GM11168 (cell line): ENCODE results near the gene CD84.
"Not testable (repeated sequence)": the region's sequence is repeated elsewhere in the genome, so short reads cannot be mapped to it uniquely, and the experiment has no call there.

Source experiments
- in situ Hi-C: fragments of 300-500 bp; cut with MboI; formaldehyde crosslinking; loops from one replicate; pipeline ENCODE4 v1.12.0; 2022; ENCODE audit warnings: low sequenced_read_pairs; ENCODE audit not compliant: unreplicated experiment

Gene CD84

DNA sequence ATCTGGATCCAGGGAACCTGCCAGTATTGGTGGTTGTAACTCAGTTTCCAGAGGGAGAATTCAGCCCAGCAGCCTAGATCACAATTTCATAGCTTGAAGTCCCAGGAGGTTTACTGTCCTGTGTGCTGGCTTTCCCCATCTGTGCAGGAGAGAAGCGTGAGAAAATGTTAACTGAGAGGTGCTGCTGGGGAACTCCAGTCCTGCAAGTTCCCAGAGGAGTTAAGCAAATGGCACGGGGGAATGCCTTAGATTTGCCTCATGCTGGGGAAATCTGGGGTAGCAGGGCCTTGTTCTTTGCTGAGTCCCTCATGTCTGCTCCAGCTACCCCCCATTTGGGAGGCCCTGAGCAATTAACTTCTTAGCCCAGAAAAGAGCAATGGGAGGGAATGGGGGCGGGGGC lies 31.1 kb downstream of the CD84 start:
- in situ Hi-C loops, result loop anchor here (5.0 kb wide), 1 partner anchor 59 kb away; no protein-coding TSS in a partner anchor

- in situ Hi-C loops, result loop anchor here (5.0 kb wide), 1 partner anchor 60 kb away; no protein-coding TSS in a partner anchor
These were observed 31.9 kb downstream of the CD84 start for GRCh38 chr1:160547422-160547821.

- in situ Hi-C loops, result loop anchor here (5.0 kb wide), 1 partner anchor 60 kb away; no protein-coding TSS in a partner anchor
These were observed 32.4 kb downstream of the CD84 start for GRCh38 chr1:160546942-160547341.

GRCh38 chr1:160544647-160545046 lies 34.6 kb downstream of the CD84 start:
- in situ Hi-C loops, result loop anchor here (5.0 kb wide), 1 partner anchor 63 kb away; no protein-coding TSS in a partner anchor

DNA sequence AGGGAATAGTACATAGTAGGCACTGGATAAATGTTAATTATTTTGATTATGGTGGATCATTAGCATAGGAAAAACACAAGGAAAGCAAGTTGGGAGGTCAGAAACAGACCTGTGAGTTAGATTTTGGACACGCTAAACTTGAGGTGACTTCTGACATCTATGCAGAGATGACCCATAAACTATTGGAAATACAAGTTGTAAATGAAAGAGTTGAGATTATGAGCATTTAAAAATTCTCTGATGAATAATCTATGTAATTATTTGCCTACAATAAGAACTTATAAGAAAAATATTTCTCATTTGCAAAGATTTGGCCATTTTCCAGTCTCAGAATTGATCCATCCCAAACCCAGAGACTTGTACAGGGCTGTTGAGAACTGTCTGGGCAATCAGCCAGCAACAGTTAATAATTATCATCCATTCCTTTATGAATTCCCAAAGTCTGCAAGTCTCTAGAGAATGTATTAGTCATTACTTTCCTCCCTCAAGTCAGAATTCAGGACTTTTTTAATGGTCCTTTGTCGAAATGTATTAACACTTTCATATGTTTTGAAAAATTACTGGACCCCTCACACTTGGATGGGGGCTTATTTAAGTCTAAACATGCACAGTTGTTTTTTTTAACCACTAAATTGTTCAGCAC lies 36.9 kb downstream of the CD84 start:
- in situ Hi-C loops, result no loop called here

- in situ Hi-C loops, result no loop called here
These were observed 37.5 kb downstream of the CD84 start for GRCh38 chr1:160541622-160542302.

DNA sequence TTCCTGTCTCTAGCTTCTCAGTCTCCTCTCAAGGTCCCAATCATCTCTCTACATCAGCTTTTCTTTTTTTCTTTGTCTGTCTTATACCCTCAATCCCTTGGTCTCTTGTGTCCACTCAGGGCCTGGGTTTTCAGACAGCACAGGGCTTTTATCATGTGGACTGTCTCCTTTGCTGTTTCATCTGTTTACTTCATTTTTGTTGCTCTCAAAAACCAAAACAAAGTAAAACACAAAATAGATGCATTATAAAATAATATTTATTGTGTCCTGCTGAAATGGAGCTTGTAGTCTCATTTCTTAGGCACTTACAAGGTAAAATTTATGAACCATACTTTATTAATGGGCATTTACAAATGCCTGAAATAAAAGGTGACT lies 38.5 kb downstream of the CD84 start:
- in situ Hi-C loops, result no loop called here

GRCh38 chr1:160539990-160540858 lies 39.1 kb downstream of the CD84 start:
- in situ Hi-C loops, result no loop called here

DNA sequence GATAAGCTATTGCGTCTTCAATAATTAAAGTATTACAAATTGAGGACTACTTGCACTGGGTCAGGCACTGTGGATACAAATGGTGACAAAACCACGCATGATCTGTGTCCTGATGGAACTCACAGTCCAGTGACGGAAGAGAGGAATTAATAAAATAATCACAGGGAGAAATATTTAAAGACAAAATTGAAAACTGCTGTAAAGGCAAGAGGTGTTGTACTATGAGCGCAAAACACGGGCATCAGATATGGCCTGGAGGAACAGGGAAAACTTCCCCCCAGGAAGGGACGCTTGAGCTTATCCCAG lies 39.7 kb downstream of the CD84 start:
- in situ Hi-C loops, result no loop called here

GRCh38 chr1:160538985-160539651 lies 40.2 kb downstream of the CD84 start:
- in situ Hi-C loops, result no loop called here

DNA sequence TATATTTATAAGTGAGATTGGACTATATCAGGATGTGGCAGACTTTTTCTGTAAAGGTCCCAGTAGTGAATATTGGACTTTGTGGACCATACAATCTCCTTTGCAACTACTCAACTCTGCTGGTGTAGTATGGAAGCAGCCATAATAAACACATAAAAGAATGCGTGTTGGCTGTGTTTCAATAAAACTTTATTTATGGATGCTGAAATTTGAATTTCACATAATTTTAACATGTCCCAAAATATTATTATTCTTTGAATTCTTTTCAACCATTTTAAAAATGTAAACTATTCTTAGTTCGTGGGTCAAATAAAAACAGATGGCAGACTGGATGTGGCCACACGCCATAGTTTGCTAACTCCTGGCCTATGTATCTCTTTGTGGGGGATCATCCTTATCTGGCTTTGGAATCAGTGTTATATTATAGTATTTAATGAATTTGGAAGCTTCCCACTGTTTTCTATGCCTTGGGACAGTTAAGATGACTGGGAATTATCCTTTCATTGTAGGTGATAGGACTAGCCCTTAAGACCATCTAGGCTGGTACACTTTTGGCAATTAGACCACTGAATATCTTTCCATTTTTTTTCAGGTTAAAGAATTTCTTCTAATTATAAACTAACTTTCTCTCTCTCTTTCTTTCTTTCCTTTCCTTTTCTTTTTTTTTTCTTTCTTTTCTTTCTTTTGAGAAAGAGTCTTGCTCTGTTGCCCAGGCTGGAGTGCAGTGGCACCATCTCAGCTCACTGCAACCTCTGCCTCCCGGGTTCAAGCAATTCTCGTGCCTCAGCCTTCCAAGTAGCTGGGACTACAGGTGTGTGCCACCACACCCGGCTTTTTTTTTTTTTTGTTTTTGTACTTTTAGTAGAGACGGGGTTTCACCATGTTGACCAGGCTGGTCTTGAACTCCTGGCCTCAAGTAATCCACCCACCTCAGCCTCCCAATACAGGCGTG lies 41.3 kb downstream of the CD84 start:
- in situ Hi-C loops, result no loop called here

DNA sequence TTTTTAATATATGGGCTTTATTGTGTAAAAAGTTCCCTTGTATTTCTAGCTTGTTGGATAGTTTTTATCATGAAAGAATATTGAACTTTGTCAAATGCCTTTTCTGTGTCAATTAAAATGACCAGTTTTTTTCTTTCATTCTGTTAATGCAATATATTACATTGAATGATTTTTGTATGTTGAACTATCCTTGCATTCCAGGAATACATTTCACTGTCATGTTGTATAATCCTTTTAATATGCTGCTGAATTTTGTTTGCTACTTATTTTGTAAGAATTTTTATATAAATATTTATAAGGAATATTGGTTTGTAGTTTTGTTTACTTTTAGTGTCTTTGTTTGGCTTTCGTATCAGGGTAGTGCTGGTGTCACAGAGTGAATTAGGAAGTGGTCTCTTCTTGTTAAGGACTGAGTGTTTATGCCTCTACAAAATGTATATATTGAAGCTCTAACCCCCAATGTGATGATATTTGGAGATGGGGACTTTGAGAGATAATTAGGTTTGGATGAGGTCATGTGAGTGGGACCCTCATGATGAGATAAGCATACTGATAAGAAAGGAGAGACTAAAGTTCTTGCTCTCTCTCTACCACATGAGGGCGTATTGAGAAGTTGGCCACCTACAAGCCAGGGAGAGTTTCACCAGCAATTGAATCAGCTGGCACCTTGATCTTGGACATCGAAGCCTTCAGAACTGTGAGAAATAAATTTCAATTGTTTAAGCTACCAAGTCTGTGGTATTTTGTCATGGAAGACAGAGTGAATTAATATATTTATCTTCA lies 44.3 kb downstream of the CD84 start:
- in situ Hi-C loops, result no loop called here

DNA sequence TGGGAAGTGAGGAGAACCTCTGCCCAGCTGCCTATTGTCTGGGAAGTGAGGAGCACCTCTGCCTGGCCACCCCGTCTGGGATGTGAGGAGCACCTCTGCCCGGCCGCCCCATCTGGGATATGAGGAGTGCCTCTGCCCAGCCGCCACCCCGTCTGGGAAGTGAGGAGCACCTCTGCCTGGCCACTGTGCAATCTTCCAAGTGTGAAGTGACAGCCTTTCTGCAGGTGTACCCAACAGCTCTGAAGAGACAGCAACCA lies 46.8 kb downstream of the CD84 start:
- in situ Hi-C loops, result not testable (repeated sequence)

GRCh38 chr1:160531809-160532556 lies 47.3 kb downstream of the CD84 start:
- in situ Hi-C loops, result not testable (repeated sequence)

DNA sequence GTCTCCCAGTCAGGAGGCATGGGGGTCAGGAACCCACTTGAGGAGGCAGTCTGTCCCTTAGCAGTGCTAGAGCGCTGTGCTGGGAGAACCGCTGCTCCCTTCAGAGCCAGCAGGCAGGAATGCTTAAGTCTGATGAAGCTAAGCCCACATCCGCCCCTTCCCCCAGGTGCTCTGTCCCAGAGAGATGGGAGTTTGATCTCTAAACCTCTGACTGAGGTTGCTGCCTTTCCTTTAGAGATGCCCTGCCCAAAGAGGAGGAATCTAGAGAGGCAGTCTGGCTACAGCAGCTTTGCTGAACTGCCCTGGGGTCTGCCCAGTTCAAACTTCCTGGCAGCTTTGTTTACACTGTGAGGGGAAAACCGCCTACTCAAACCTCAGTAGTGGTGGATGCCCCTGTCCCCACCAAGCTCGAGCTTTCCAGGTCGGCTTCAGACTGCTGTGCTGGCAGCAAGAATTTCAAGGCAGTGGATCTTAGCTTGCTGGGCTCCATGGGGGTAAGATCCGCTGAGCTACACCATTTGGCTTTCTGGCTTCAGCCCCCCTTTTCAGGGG lies 49.8 kb downstream of the CD84 start:
- in situ Hi-C loops, result not testable (repeated sequence)

DNA sequence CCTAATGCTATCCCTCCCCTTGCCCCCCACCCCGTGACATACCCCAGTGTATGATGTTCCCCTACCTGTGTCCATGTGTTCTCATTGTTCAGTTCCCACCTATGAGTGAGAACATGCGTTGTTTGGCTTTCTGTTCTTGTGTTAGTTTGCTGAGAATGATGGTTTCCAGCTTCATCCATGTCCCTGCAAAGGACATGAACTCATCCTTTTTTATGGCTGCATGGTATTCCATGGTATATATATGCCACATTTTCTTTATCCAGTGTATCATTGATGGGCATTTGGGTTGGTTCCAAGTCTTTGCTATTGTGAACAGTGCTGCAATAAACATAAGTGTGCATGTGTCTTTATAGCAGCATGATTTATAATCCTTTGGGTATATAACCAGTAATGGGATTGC lies 55.5 kb downstream of the CD84 start:
- in situ Hi-C loops, result not testable (repeated sequence)

DNA sequence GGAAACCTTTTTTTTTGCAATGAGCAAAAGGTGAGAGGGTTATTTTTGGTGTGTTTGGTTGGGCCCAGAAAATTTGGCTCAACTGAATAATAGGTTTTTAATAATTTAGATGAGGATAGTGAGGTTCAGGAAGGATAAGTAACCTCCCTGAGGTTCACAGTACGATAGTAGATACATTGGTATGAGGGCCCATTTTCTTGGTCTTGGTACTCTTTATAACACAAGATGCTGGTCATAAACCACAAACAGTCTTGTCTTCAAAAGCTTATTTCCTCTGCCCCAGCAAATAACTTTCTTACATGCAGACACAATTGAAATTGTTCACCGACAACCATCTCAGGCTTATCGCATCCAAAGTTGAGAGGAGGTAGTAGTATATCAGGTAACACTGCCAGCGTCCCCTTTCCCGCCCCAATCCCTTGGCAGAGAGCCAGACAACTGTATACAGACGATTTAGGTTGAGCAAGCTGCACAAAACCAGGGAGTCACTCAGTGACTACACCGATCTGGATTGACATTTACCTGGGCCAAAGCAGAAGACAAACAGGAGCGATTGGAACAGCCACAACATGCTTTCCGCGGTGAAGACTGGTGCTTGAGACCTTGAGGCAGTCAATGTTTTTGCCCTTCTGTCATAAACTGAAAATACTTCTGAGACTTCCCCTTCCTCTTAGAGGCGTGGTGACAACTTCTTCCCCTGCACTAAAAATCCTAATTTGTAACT lies 56.5 kb downstream of the CD84 start, which contains the start of gene SLAMF6:
Gene SLAMF6, minus strand, starts transcription at position 634 of the 724 bp plus-strand sequence. Its CDS starts 63 bp downstream, at position 571.
- in situ Hi-C loops, result no loop called here
